ENCODE measurements around the gene IGF2BP3.
"Not testable (repeated sequence)": the region's sequence is repeated elsewhere in the genome, so short reads cannot be mapped to it uniquely, and the experiment has no call there.

IGF2BP3 gene

DNA sequence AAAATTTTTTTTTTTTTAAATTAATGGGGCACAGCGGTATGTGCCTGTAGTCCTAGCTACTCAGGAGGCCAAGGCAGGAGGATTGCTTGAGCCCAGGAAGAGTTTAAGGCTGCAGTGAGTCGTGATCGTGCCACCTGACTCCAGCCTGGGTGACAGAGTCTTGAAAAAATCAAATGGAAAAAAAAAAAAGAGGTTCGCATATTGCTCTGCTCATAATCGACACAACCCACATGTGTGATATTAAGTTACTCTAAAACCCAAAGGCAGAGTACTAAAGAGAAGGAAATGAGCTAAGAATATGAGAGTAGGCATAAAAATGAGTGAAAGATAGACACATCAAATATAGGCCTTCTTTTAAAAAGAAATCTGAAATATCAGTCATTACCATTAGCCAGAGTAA lies 66.3 kb downstream of the IGF2BP3 start:
- H3K36me3 ChIP-seq (ENCODE audit: control insufficient read depth, insufficient read depth, low read length), result peaks cover 4% of the 10 kb centered on the region
- no peak for DNase-seq (ENCODE audit: extremely low read depth, insufficient read length)
- TF ChIP-seq, protein P1, sequence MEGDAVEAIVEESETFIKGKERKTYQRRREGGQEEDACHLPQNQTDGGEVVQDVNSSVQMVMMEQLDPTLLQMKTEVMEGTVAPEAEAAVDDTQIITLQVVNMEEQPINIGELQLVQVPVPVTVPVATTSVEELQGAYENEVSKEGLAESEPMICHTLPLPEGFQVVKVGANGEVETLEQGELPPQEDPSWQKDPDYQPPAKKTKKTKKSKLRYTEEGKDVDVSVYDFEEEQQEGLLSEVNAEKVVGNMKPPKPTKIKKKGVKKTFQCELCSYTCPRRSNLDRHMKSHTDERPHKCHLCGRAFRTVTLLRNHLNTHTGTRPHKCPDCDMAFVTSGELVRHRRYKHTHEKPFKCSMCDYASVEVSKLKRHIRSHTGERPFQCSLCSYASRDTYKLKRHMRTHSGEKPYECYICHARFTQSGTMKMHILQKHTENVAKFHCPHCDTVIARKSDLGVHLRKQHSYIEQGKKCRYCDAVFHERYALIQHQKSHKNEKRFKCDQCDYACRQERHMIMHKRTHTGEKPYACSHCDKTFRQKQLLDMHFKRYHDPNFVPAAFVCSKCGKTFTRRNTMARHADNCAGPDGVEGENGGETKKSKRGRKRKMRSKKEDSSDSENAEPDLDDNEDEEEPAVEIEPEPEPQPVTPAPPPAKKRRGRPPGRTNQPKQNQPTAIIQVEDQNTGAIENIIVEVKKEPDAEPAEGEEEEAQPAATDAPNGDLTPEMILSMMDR (IDR thresholded peaks at IDR 0.05; ENCODE audit: insufficient read depth, low read length, poor library complexity, severe bottlenecking), result no peak
- no peaks in the 10 kb centered on the region for H3K27me3 ChIP-seq (replicated peaks; ENCODE audit: control insufficient read depth, insufficient read depth, low read length)
- H3K4me3 ChIP-seq (replicated peaks; ENCODE audit: low read depth, low read length), result no peak overlapping the region

DNA sequence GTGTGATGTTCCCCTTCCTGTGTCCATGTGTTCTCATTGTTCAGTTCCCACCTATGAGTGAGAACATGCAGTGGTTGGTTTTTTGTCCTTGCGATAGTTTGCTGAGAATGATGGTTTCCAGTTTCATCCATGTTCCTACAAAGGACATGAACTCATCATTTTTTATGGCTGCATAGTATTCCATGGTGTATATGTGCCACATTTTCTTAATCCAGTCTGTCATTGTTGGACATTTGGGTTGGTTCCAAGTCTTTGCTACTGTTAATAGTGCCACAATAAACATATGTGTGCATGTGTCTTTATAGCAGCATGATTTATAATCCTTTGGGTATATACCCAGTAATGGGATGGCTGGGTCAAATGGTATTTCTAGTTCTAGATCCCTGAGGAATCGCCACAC lies 72.2 kb downstream of the IGF2BP3 start:
- DNase-seq (ENCODE audit: extremely low read depth, insufficient read length), result not testable (repeated sequence)

DNA sequence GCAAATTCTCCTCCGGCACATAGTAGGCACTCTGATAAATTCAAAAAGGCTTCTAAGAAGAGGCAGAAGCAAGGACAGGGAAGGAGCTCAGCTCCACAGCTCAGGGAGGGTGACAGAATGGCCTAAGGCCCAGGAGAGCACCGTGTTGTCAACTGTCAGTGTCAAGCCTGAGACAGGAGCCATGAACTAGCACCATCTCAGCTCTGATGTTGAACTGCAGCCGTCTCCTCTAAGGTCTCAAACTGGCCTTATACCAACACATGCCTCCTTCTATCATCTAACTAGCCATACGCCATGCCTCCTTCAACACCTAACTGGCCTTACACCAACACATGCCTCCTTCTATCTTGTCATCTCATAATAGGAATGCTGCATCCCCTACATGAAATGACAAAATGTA lies 73.0 kb downstream of the IGF2BP3 start:
- DNase-seq (ENCODE audit: extremely low read depth, insufficient read length), result no peak
- H3K36me3 ChIP-seq (ENCODE audit: control insufficient read depth, insufficient read depth, low read length), result no peaks in the 10 kb centered on the region; the same call in none of the 2 replicates
- H3K27me3 ChIP-seq (replicated peaks; ENCODE audit: control insufficient read depth, insufficient read depth, low read length), result no peaks in the 10 kb centered on the region
- no peak overlapping the region for H3K4me3 ChIP-seq (replicated peaks; ENCODE audit: low read depth, low read length)
- TF ChIP-seq, protein P1 (IDR thresholded peaks at IDR 0.05; ENCODE audit: insufficient read depth, low read length, poor library complexity, severe bottlenecking), result no peak

More for the DNA sequence above, 72.2 kb downstream of the IGF2BP3 start:
- not testable (repeated sequence) for H3K4me3 ChIP-seq (replicated peaks; ENCODE audit: low read depth, low read length); H3K36me3 ChIP-seq (ENCODE audit: control insufficient read depth, insufficient read depth, low read length); H3K27me3 ChIP-seq (replicated peaks; ENCODE audit: control insufficient read depth, insufficient read depth, low read length)

DNA sequence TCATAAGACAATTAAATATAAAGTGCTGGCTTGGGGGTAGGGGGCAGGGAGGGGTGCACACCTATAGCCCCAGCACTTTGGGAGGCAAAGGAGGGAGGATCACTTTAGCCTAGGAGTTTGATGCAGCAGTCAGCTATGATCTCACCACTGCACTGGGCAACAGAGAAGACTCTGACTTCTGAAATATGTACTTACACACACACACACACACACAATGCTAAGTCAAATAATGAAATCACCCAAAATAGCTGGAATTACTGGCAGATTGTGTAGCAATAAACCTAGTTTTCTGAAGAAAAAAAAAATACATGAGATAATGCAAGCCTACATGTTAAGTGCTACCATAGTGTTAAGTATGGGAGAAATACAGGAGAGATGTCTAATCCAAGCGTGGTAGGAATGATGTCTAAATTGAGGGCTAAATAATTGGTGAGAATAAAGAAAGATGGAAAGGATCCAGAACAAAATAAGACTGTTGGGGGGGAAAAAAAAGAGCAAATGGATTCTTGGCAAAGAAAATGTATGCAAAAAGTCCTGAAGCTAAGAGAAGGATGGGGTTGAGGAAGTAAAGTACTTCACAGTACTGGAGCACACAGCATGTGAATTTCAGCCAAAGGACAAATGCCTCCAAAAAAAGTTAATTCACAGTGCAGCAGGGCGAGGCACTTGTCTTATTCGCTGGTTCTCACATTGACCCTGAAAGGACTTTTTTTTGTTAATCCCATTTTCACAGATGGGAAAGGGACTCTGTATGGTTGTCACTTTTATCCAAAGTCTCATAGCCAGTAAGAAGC lies 73.9 kb downstream of the IGF2BP3 start:
- TF ChIP-seq, protein P1 (IDR thresholded peaks at IDR 0.05; ENCODE audit: insufficient read depth, low read length, poor library complexity, severe bottlenecking), result no peak
- no peak for DNase-seq (ENCODE audit: extremely low read depth, insufficient read length)
- Histone ChIP-seq H3K27me3 (replicated peaks; ENCODE audit: control insufficient read depth, insufficient read depth, low read length) (no peaks in the 10 kb centered on the region), H3K36me3 (ENCODE audit: control insufficient read depth, insufficient read depth, low read length) (no peaks in the 10 kb centered on the region; the same call in 1 of the 2 replicates), H3K4me3 (replicated peaks; ENCODE audit: low read depth, low read length) (no peak overlapping the region)

GRCh38 chr7:23394488-23395171 lies 75.7 kb downstream of the IGF2BP3 start:
- TF ChIP-seq, protein P1 (IDR thresholded peaks at IDR 0.05; ENCODE audit: insufficient read depth, low read length, poor library complexity, severe bottlenecking), result no peak
- H3K36me3 ChIP-seq (ENCODE audit: control insufficient read depth, insufficient read depth, low read length), result peaks cover 2% of the 10 kb centered on the region
- DNase-seq (ENCODE audit: extremely low read depth, insufficient read length), result no peak

GRCh38 chr7:23393636-23394035 lies 76.7 kb downstream of the IGF2BP3 start:
- no peak for DNase-seq (ENCODE audit: extremely low read depth, insufficient read length)
- TF ChIP-seq, protein P1 (IDR thresholded peaks at IDR 0.05; ENCODE audit: insufficient read depth, low read length, poor library complexity, severe bottlenecking), result no peak
- Histone ChIP-seq H3K36me3 (ENCODE audit: control insufficient read depth, insufficient read depth, low read length) (peaks cover 2% of the 10 kb centered on the region), H3K4me3 (replicated peaks; ENCODE audit: low read depth, low read length) (no peak overlapping the region), H3K27me3 (replicated peaks; ENCODE audit: control insufficient read depth, insufficient read depth, low read length) (no peaks in the 10 kb centered on the region)

More at GRCh38 chr7:23394488-23395171, 75.7 kb downstream of the IGF2BP3 start:
- Histone ChIP-seq H3K4me3 (replicated peaks; ENCODE audit: low read depth, low read length) (no peak overlapping the region), H3K27me3 (replicated peaks; ENCODE audit: control insufficient read depth, insufficient read depth, low read length) (no peaks in the 10 kb centered on the region)

Data from GM06990 (cell line).